H1 (cell line): ENCODE data around the gene MANBA. TPM values are rescaled to one million over a fixed set of nuclear protein-coding genes. Genes with fewer than 3 reads are reported as not detected.

Source experiments
- EGR1 ChIP-seq: IDR thresholded peaks from 2 replicates; pipeline ENCODE4 v1.6.1; 2011; ENCODE audit warnings: low read depth, low read length, borderline replicate concordance
- POLR2A ChIP-seq, 2 experiments: IDR thresholded peaks; 1 replicate in 1 of 2; 2 replicates in 1 of 2; pipeline ENCODE4 v1.6.1; 2011; ENCODE audit warnings: low read depth in 2 of 2, low read length in 2 of 2, mild to moderate bottlenecking in 2 of 2; ENCODE audit errors: control extremely low read depth in 1 of 2
- polyA plus RNA-seq, 7 experiments: library from polyadenylated mRNA; depleted of rRNA in 3 of 7; stranded (reverse) in 5 of 7; unstranded in 2 of 7; fragments of >200 nt in 5 of 7; fragments of 200-250 nt in 2 of 7; gene quantifications; 1 replicate in 5 of 7; 2 replicates in 1 of 7; 4 replicates in 1 of 7; pipeline versions ENCODE4 v1.2.1 to v1.2.3, GENCODE V29; 2011 to 2013; ENCODE audit warnings: missing spikeins in 2 of 7, mixed read lengths in 2 of 7
- total RNA-seq: library from RNA; stranded (reverse); fragmentation: NEBNext Ultra II Directional; extraction: Animal tissue kit (Norgen Biotek cat#: 25700); gene quantifications from 2 replicates; pipeline ENCODE4 v1.2.1, GENCODE V29; 2021
- TF ChIP-seq, protein P1 (sequence below): IDR thresholded peaks from 2 replicates; pipeline ENCODE4 v1.6.1; 2012; ENCODE audit warnings: low read length, inconsistent platforms

MANBA gene
- total and polyA plus RNA-seq, 2 of the 8 experiments (the other 6 are each of a cell fraction or from before 2014, with no cell fraction given), result 22.9 to 27.8 TPM

DNA sequence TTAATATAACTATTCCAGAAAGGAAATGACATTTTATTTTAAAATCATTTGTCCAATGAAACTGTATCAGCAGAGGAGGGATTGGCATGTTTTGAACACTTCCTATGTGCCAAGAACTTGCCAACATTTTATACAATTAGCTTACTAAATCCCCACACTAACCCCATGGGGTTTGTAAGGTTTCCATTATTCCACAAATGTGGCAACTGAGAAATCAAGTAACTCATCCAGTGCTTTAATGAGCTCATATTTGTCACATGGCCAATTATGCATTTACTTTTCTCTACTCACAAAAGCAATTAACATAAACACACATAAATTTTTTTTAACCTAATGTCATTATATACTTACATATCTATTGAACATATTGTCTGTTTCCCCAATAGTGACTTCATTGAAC, 37.3 kb downstream of the MANBA start (continued):
- TF ChIP-seq, protein P1, sequence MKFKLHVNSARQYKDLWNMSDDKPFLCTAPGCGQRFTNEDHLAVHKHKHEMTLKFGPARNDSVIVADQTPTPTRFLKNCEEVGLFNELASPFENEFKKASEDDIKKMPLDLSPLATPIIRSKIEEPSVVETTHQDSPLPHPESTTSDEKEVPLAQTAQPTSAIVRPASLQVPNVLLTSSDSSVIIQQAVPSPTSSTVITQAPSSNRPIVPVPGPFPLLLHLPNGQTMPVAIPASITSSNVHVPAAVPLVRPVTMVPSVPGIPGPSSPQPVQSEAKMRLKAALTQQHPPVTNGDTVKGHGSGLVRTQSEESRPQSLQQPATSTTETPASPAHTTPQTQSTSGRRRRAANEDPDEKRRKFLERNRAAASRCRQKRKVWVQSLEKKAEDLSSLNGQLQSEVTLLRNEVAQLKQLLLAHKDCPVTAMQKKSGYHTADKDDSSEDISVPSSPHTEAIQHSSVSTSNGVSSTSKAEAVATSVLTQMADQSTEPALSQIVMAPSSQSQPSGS, result no peak
- TF ChIP-seq POLR2A (IDR thresholded peaks at IDR 0.05; ENCODE audit: control extremely low read depth in 1 of 2, low read depth in 2 of 2, low read length in 2 of 2), result no peak
- no peak for TF ChIP-seq EGR1
- TF ChIP-seq, all 59 proteins: peak for 0
